ENCODE results near the gene RAVER1. TPM values are rescaled to one million over a fixed set of nuclear protein-coding genes. Genes with fewer than 3 reads are reported as not detected.

The RAVER1 gene
- total and polyA plus RNA-seq, 2 donors (not counting 3 experiments of a cell fraction or from before 2014, with no cell fraction given), result 5.2 to 47.6 TPM

GRCh38 chr19:10278935-10279334 is 54.4 kb downstream of the RAVER1 start:
- Histone ChIP-seq H3K36me3 (ENCODE audit: control insufficient read depth in 2 of 2, extremely low read depth in 1 of 2, insufficient read depth in 2 of 2, low read length in 2 of 2) (peaks cover 0 to 2% of the 10 kb centered on the region in 2 experiments), H3K79me2 (ENCODE audit: control insufficient read depth, insufficient read depth, low read length) (no peaks in the 10 kb centered on the region), H3K9me1 (replicated peaks; ENCODE audit: control insufficient read depth, extremely low read depth, insufficient read depth, low read length) (no peaks in the 10 kb centered on the region), H2AFZ (ENCODE audit: low read depth, low read length) (no peak overlapping the region), H3K4me1 (ENCODE audit: control insufficient read depth, extremely low read depth, insufficient read depth, low read length) (no peaks in the 10 kb centered on the region), H3K9ac (replicated peaks; ENCODE audit: extremely low read depth, insufficient read depth, low read length) (no peak overlapping the region), H3K27ac (ENCODE audit: insufficient read depth, low read depth, low read length) (no peak overlapping the region), H3K9me3 (replicated peaks; ENCODE audit: control insufficient read depth, insufficient read depth, low read length) (no peaks in the 10 kb centered on the region), H4K20me1 (replicated peaks; ENCODE audit: control insufficient read depth, extremely low read depth, insufficient read depth, low read length) (no peaks in the 10 kb centered on the region), H3K4me2 (ENCODE audit: insufficient read depth, low read length) (no peak overlapping the region), H3K27me3 (ENCODE audit: control insufficient read depth in 2 of 2, insufficient read depth in 2 of 2, low read length in 2 of 2) (no peaks in the 10 kb centered on the region), H3K4me3 (replicated peaks in 1 of 3; ENCODE audit: insufficient read depth in 1 of 3, low read depth in 1 of 3, low read length in 3 of 3) (no peak overlapping the region)
- ChIA-PET CTCF (interaction anchor here (2.5 to 3.7 kb wide), 2 partner anchors 9 to 20 kb away, joined by 12 to 14 read pairs; no protein-coding TSS in a partner anchor), POLR2A (interaction anchor here (1.1 kb wide), 1 partner anchor 10 kb away, joined by 13 read pairs; no protein-coding TSS in a partner anchor)
- no peak for DNase-seq (ENCODE audit: low read depth, low spot score)
- intact Hi-C loops (cut with micrococcal nuclease), result no loop called here
- dilution Hi-C loops (cut with MboI; ENCODE audit: extremely low pct_ligation_motif_present, low sequenced_read_pairs), result no loop called here
- BruUV-seq (replicated peaks), result no TSS peak
- FAIRE-seq, result no peak
- TF ChIP-seq MYC (IDR thresholded peaks at IDR 0.05; ENCODE audit: low read depth, low read length) (no peak), POLR2AphosphoS5 (IDR thresholded peaks at IDR 0.05; ENCODE audit: insufficient read depth, low read depth, low read length) (no peak), EZH2 (IDR thresholded peaks at IDR 0.05; ENCODE audit: borderline replicate concordance, low read depth, low read length, severe bottlenecking) (no peak), FOS (IDR thresholded peaks at IDR 0.05; ENCODE audit: borderline replicate concordance, insufficient read depth, low read length) (no peak), JUN (IDR thresholded peaks at IDR 0.05; ENCODE audit: borderline replicate concordance, insufficient read depth, insufficient read length, low read depth) (no peak), POLR2A (IDR thresholded peaks at IDR 0.05; ENCODE audit: low read depth, low read length) (no peak), MAX (IDR thresholded peaks at IDR 0.05; ENCODE audit: insufficient read depth, insufficient read length) (no peak), CTCF (IDR thresholded peaks at IDR 0.05; ENCODE audit: extremely low read depth in 1 of 2, insufficient read depth in 1 of 2, low read depth in 1 of 2, low read length in 2 of 2) (no peak), GATA2 (IDR thresholded peaks at IDR 0.05; ENCODE audit: insufficient read depth, insufficient read length, low read depth, low read length) (no peak)

All from endothelial cell of umbilical vein (primary cell).